Caco-2 (cell line): ENCODE data around the gene ALOX5. TPM values are rescaled to one million over a fixed set of nuclear protein-coding genes. Genes with fewer than 3 reads are reported as not detected.
"Not testable (repeated sequence)": the region's sequence is repeated elsewhere in the genome, so short reads cannot be mapped to it uniquely, and the experiment has no call there.

Experiments used
- BruUV-seq: library from RNA; stranded (reverse); fragments of 400-500 nt; replicated peaks from 2 replicates; lab custom pipeline; 2021; lab: Mats Ljungman, UMichigan
- CTCF ChIA-PET: fragments of 300-600 bp; sonication (Branson Sonifier 250); formaldehyde crosslinking; loops from one replicate; lab custom pipeline; 2022; ENCODE audit warnings: antibody characterized with exemption; lab: Charles Lee
- POLR2A ChIA-PET: fragments of 300-600 bp; sonication (Branson Sonifier 250); formaldehyde crosslinking; loops from one replicate; lab custom pipeline; 2022; ENCODE audit warnings: antibody characterized with exemption; lab: Charles Lee
- DNase-seq, 2 experiments: peaks; one replicate each; pipeline versions ENCODE4 v3.0.0 to v3.0.0-alpha.2; 2020 to 2022
- H3K27me3 ChIP-seq: replicated peaks from 2 replicates; pipeline ENCODE4 v1.6.0; 2011; ENCODE audit warnings: low read length; ENCODE audit not compliant: control insufficient read depth, insufficient read depth
- H3K36me3 ChIP-seq: 2 replicates; pipeline ENCODE4 v1.5.1; 2011; ENCODE audit warnings: low read length; ENCODE audit not compliant: control insufficient read depth, insufficient read depth
- H3K4me1 ChIP-seq: fragments of 250-450 bp; sonication (Bioruptor Pico); 2 replicates; pipeline ENCODE4 v1.5.1; 2020; ENCODE audit warnings: mild to moderate bottlenecking
- H3K4me3 ChIP-seq: 2 replicates; pipeline ENCODE4 v1.5.1; 2011; ENCODE audit warnings: low read depth, mild to moderate bottlenecking, control low read depth, low read length
- H3K9me3 ChIP-seq: fragments of 250-450 bp; sonication (Bioruptor Pico); 2 replicates; pipeline ENCODE4 v1.5.1; 2020; ENCODE audit warnings: mild to moderate bottlenecking, moderate library complexity
- H3K27ac Mint-ChIP-seq: one replicate; pipeline ENCODE4 v1.8.0; 2022; ENCODE audit warnings: mixed read lengths; ENCODE audit not compliant: unreplicated experiment
- H3K27me3 Mint-ChIP-seq: one replicate; pipeline ENCODE4 v1.8.0; 2022; ENCODE audit warnings: mixed read lengths; ENCODE audit not compliant: insufficient read depth, unreplicated experiment
- H3K36me3 Mint-ChIP-seq: one replicate; pipeline ENCODE4 v1.8.0; 2022; ENCODE audit warnings: mild to moderate bottlenecking, mixed read lengths; ENCODE audit not compliant: insufficient read depth, unreplicated experiment
- H3K4me1 Mint-ChIP-seq: one replicate; pipeline ENCODE4 v1.8.0; 2022; ENCODE audit warnings: low read depth, mixed read lengths; ENCODE audit not compliant: unreplicated experiment
- H3K4me3 Mint-ChIP-seq: one replicate; pipeline ENCODE4 v1.8.0; 2022; ENCODE audit warnings: mild to moderate bottlenecking, moderate library complexity, mixed read lengths; ENCODE audit not compliant: unreplicated experiment
- H3K9me3 Mint-ChIP-seq: one replicate; pipeline ENCODE4 v1.8.0; 2022; ENCODE audit warnings: mixed read lengths; ENCODE audit not compliant: unreplicated experiment
- CTCF ChIP-seq, 2 experiments: fragments of 200-600 bp in 1 of 2; IDR thresholded peaks; 1 replicate in 1 of 2; 2 replicates in 1 of 2; pipeline versions ENCODE4 v1.5.1 to v1.8.0; 2011 to 2022; ENCODE audit warnings: antibody characterized with exemption in 1 of 2, control low read depth in 1 of 2, inconsistent platforms in 1 of 2, low read depth in 1 of 2, low read length in 1 of 2, mild to moderate bottlenecking in 1 of 2, moderate library complexity in 1 of 2; ENCODE audit not compliant: insufficient read depth in 1 of 2, severe bottlenecking in 1 of 2, unreplicated experiment in 1 of 2
- intact Hi-C: fragments of 100-400 bp; cut with micrococcal nuclease; formaldehyde crosslinking; loops from one replicate; pipeline ENCODE4 v1.10.0; 2022; ENCODE audit not compliant: unreplicated experiment
- total RNA-seq: library from RNA; stranded (reverse); gene quantifications from 2 replicates; pipeline ENCODE4 v1.2.3, GENCODE V29; 2022

Gene ALOX5
- total RNA-seq, 1 experiment from 2014 or later: not detected

- CTCF ChIA-PET: no interaction called here
- H3K27me3 Mint-ChIP-seq: peaks cover 12% of the 10 kb centered on the region
- H3K4me1 Mint-ChIP-seq: peaks cover 11% of the 10 kb centered on the region
- H3K9me3 Mint-ChIP-seq: no peaks in the 10 kb centered on the region
- POLR2A ChIA-PET: no interaction called here
- no peak overlapping the region for H3K4me3 ChIP-seq
- H3K27ac Mint-ChIP-seq: no peak overlapping the region
- H3K9me3 ChIP-seq: no peaks in the 10 kb centered on the region
- no peak overlapping the region for H3K4me3 Mint-ChIP-seq
- intact Hi-C loops: no loop called here
- no peaks in the 10 kb centered on the region for H3K36me3 ChIP-seq
- H3K4me1 ChIP-seq: 0 out of 2 replicates have a peak, but pooled peaks cover 4% of the 10 kb centered on the region
- no peaks in the 10 kb centered on the region for H3K27me3 ChIP-seq
- H3K36me3 Mint-ChIP-seq: no peaks in the 10 kb centered on the region
- no TSS peak for BruUV-seq
- DNase-seq: no peak
- TF ChIP-seq CTCF (IDR thresholded peaks at IDR 0.05; ENCODE audit: insufficient read depth in 1 of 2, low read depth in 1 of 2, low read length in 1 of 2, severe bottlenecking in 1 of 2, unreplicated experiment in 1 of 2): no peak
These were observed 36.4 kb downstream of the ALOX5 start for GRCh38 chr10:45410489-45410806.

- peaks cover under 1% of the 10 kb centered on the region for H3K9me3 Mint-ChIP-seq
- Histone ChIP-seq H3K36me3 (no peaks in the 10 kb centered on the region), H3K9me3 (no peaks in the 10 kb centered on the region), H3K4me1 (0 out of 2 replicates have a peak, but pooled peaks cover 4% of the 10 kb centered on the region), H3K27me3 (no peaks in the 10 kb centered on the region), H3K4me3 (no peak overlapping the region)
- intact Hi-C loops: no loop called here
- CTCF ChIA-PET: no interaction called here
- no peaks in the 10 kb centered on the region for H3K36me3 Mint-ChIP-seq
- no peak overlapping the region for H3K27ac Mint-ChIP-seq
- TF ChIP-seq CTCF (IDR thresholded peaks at IDR 0.05; ENCODE audit: insufficient read depth in 1 of 2, low read depth in 1 of 2, low read length in 1 of 2, severe bottlenecking in 1 of 2, unreplicated experiment in 1 of 2): no peak
- peaks cover 11% of the 10 kb centered on the region for H3K4me1 Mint-ChIP-seq
- POLR2A ChIA-PET: no interaction called here
- no TSS peak for BruUV-seq
- peaks cover 12% of the 10 kb centered on the region for H3K27me3 Mint-ChIP-seq
- H3K4me3 Mint-ChIP-seq: no peak overlapping the region
- no peak for DNase-seq
These were observed 37.0 kb downstream of the ALOX5 start for GRCh38 chr10:45410807-45411606.

- H3K9me3 Mint-ChIP-seq: peaks cover 6% of the 10 kb centered on the region
- Histone ChIP-seq H3K4me1 (0 out of 2 replicates have a peak, but pooled peaks cover 4% of the 10 kb centered on the region), H3K9me3 (no peaks in the 10 kb centered on the region), H3K36me3 (no peaks in the 10 kb centered on the region), H3K4me3 (no peak overlapping the region), H3K27me3 (no peaks in the 10 kb centered on the region)
- H3K27ac Mint-ChIP-seq: no peak overlapping the region
- intact Hi-C loops: no loop called here
- ChIA-PET POLR2A (no interaction called here), CTCF (no interaction called here)
- H3K27me3 Mint-ChIP-seq: peaks cover 15% of the 10 kb centered on the region
- H3K4me1 Mint-ChIP-seq: peaks cover 11% of the 10 kb centered on the region
- no peak for TF ChIP-seq CTCF (IDR thresholded peaks at IDR 0.05; ENCODE audit: insufficient read depth in 1 of 2, low read depth in 1 of 2, low read length in 1 of 2, severe bottlenecking in 1 of 2, unreplicated experiment in 1 of 2)
- no peaks in the 10 kb centered on the region for H3K36me3 Mint-ChIP-seq
- no TSS peak for BruUV-seq
- H3K4me3 Mint-ChIP-seq: no peak overlapping the region
- no peak for DNase-seq
These were observed 37.6 kb downstream of the ALOX5 start for GRCh38 chr10:45411607-45411940.

- H3K4me3 ChIP-seq, H3K36me3 Mint-ChIP-seq, H3K4me1 Mint-ChIP-seq, H3K27me3 Mint-ChIP-seq, BruUV-seq, H3K27me3 ChIP-seq, H3K4me1 ChIP-seq, H3K4me3 Mint-ChIP-seq, intact Hi-C loops, DNase-seq, H3K27ac Mint-ChIP-seq, CTCF ChIA-PET, POLR2A ChIA-PET, H3K36me3 ChIP-seq, H3K9me3 ChIP-seq: not testable (repeated sequence)
- H3K9me3 Mint-ChIP-seq: peaks cover 10% of the 10 kb centered on the region
These were observed 41.0 kb downstream of the ALOX5 start for GRCh38 chr10:45415062-45415461.
